C4-2B (cell line): ENCODE results near the gene ZNF668.

ENCODE experiments used
- H3K27ac ChIP-seq: fragments of 450-650 bp; 2 replicates; pipeline ENCODE4 v1.5.1; 2017
- CTCF ChIP-seq: fragments of 450-650 bp; conservative IDR thresholded peaks from 2 replicates; pipeline ENCODE4 v1.5.1; 2017; ENCODE audit warnings: mild to moderate bottlenecking
- ZFX ChIP-seq: fragments of 450-650 bp; IDR thresholded peaks from 2 replicates; pipeline ENCODE4 v1.6.1; 2017

Gene ZNF668

DNA sequence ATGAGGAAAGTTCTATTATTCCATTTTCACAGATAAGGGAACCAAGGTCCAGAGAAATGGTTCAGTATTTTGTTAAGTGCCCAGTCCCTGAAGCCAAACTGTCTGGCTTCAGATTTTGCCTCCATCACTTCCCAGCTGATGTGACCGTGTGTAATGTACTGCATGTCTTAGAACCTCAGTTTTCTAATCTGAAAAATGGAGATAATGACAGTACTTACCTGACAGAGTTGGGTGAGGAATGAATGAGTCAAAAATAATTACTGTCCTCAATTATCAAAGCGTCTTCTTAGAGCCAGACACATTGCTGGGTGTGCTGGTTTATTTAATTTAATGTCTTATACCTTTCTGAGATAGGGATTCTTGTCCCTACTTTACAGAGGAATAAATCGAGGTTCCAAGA lies 6.7 kb downstream of the ZNF668 start:
- H3K27ac ChIP-seq: no peak overlapping the region
- TF ChIP-seq CTCF: no peak
- no peak for TF ChIP-seq ZFX

- no peak overlapping the region for H3K27ac ChIP-seq
- TF ChIP-seq CTCF (no peak), ZFX (no peak)
Observed at GRCh38 chr16:31064882-31065461, 9.1 kb downstream of the ZNF668 start.

- no peak overlapping the region for H3K27ac ChIP-seq
- TF ChIP-seq ZFX: no peak
- TF ChIP-seq CTCF: no peak
Observed at GRCh38 chr16:31063843-31064611, 10.0 kb downstream of the ZNF668 start.

- TF ChIP-seq CTCF: no peak
- no peak for TF ChIP-seq ZFX
- no peak overlapping the region for H3K27ac ChIP-seq
Observed at GRCh38 chr16:31063495-31063842, 10.6 kb downstream of the ZNF668 start.

GRCh38 chr16:31061813-31062440 lies 12.1 kb downstream of the ZNF668 start:
- TF ChIP-seq CTCF: no peak
- TF ChIP-seq ZFX: no peak

DNA sequence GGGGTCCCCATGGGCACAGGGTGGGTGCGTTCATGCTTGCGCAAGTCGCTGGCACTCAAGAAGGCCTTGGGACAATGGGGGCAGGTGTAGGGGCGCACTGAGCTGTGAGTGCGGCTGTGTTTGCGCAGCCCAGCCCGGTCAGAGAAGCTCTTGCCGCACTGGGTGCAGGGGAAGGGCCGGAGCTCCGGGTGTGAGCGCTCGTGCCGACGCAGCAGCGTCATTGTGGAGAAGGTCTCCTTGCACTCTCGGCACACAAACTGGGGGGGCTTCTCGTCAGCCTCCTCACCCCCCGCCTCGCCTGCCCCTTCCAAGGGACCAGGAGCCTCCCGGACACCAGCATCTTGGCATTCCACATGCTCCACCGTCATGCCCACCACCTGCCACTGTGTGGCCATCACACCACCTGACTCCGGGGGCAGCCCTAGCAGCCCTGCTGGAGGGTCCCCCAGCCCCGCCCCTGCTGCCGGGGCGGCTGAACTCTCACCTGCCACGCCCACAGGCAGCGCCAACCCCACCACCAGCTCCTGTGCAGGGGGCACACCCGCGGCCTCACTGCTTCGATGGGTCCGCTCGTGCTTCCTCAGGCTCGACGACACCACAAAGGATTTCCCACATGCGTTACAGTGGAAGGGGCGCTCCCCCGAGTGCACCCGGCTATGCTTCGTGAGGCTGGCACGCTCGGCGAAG lies 12.8 kb downstream of the ZNF668 start:
- H3K27ac ChIP-seq: no peak overlapping the region
- TF ChIP-seq CTCF: no peak
- no peak for TF ChIP-seq ZFX

More at GRCh38 chr16:31061813-31062440, 12.1 kb downstream of the ZNF668 start:
- H3K27ac ChIP-seq: no peak overlapping the region

DNA sequence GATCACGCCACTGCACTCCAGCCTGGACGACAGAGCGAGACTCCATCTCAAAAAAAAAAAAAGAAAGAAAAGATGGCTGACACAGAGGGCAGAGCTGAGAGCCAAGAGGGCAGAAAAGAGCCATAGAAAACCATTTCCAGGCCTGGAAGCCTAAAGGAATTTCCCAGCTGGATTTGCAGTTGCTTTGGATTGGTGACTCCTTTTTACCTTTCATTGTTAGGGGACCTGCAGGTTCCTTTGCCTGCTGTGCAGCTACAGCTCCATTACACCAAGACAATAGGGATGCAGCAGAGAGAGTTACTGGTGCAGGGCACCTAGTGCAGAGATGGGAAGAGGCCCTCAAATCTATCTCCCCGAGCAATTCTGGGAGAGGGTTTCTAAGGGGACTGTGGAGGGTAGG lies 18.4 kb downstream of the ZNF668 start:
- H3K27ac ChIP-seq: no peak overlapping the region
- TF ChIP-seq ZFX (no peak), CTCF (no peak)
